HG03558 (cell line): ENCODE measurements around the gene TCF19.

Source experiments
- ATAC-seq: cut with Tn5 transposase; IDR thresholded peaks from one replicate; pipeline ENCODE4 v1.9.1; 2021; ENCODE audit warnings: moderate number of reproducible peaks; ENCODE audit not compliant: unreplicated experiment; ENCODE audit errors: extremely low read depth

TCF19 gene

GRCh38 chr6:31158140-31158862, at the start of gene TCF19:
TSS of gene TCF19 (plus strand) at chr6:31158589. CDS start at chr6:31159470, 881 bp downstream.
- peak; percentile 45 for ATAC-seq

GRCh38 chr6:31110825-31111582, 47.4 kb upstream of the TCF19 start:
- no peak for ATAC-seq

- ATAC-seq = no peak
Measured at GRCh38 chr6:31111712-31112111, 46.7 kb upstream of the TCF19 start.

- no peak for ATAC-seq
Measured at GRCh38 chr6:31112478-31112877, 45.9 kb upstream of the TCF19 start, which contains the start of gene C6orf15. TSS of gene C6orf15 (minus strand) at chr6:31112575. CDS start at chr6:31112555, 20 bp downstream.

DNA sequence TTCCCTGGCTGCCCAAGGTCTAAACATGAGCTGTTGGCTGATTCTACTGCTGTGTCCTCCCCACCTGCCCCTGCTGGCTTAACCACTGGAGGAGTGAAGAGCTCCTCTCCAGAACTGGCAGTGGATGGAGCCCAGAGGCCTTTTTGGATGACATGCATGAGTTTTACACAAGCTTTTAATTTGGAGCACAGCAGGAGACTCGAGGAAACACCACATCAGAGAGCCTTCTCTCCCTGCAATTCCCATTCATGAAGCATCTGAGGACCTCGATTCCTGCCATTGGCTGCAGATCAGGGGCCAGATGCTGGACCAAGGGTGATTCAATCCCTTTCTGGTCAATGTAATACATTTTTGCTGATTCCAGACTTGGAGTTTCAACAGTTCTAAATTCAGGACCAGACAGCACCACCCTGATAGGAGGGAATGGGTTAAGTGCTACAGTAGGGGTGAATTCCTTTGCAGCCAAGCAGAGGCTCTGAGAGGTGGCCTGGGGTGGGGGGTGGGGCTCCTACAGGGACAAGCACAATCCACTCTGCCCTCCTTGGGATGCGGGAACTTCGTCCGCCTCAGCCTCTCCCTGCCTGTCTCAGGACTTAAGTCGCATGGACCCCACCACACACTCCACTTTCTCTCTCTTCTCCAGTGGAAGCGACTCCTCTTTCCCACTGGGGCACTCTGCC, 44.4 kb upstream of the TCF19 start:
- ATAC-seq = no peak

GRCh38 chr6:31114541-31114878, 43.9 kb upstream of the TCF19 start, which contains the start of gene PSORS1C1:
TSS of gene PSORS1C1 (plus strand) at chr6:31114800. CDS start at chr6:31129633, 14,833 bp downstream.
- no peak for ATAC-seq

- ATAC-seq = no peak
Measured at GRCh38 chr6:31114970-31115849, 43.2 kb upstream of the TCF19 start.

DNA sequence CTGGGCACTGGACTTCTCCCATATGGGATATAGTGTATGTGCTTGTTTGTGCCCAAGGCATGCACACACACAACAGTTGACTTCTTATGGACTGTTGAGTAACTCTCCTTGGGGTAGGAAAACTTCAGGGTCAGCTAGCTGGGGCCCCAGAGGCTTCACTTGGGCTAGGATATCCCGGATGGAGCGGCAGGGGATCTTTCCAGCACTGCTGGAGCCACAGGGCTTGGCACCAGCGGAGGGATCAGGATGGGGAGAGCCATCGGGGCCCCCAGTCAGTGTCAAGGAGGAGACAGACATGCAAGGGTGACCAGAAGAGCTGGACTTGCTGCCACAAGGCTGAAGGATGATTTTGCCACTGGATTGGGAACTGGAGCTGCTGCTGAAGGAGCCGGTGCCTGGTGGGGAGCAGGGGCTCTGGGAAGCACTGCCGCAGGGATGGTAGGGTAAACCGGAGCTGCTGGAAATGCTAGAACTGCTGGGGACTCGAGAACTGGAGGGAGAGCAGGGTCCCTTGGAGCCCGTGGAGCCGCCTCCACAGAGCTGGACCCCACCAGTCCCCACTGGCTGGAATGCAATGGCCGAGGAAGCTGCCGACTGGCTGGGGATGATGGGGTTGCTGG, 42.3 kb upstream of the TCF19 start:
- no peak for ATAC-seq

- ATAC-seq = no peak
Measured at GRCh38 chr6:31116661-31117385, 41.6 kb upstream of the TCF19 start.

DNA sequence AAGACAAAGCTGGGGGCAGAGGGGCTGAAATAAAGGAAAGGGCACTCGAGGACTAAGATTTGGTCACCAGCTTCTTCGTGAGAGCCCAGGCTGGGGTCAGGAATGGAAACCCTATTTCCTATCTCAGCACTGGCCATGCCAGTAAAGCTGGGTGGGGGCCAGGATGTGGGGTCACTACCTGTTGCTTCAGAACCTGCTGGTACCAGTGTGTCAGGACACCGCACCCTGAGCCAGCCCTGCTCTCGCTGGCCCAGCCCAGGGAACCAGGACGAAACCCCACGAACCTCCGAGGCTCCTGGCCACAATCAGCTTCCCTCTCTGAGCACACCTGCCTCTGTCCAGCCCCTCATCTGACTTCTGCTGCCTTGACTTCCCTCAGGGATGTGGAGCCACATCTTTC, 40.2 kb upstream of the TCF19 start:
- ATAC-seq = no peak

GRCh38 chr6:31120151-31120915, 38.1 kb upstream of the TCF19 start, which contains the start of gene CDSN:
TSS of gene CDSN (minus strand) at chr6:31120446. CDS start at chr6:31120419, 27 bp downstream.
- no peak for ATAC-seq

DNA sequence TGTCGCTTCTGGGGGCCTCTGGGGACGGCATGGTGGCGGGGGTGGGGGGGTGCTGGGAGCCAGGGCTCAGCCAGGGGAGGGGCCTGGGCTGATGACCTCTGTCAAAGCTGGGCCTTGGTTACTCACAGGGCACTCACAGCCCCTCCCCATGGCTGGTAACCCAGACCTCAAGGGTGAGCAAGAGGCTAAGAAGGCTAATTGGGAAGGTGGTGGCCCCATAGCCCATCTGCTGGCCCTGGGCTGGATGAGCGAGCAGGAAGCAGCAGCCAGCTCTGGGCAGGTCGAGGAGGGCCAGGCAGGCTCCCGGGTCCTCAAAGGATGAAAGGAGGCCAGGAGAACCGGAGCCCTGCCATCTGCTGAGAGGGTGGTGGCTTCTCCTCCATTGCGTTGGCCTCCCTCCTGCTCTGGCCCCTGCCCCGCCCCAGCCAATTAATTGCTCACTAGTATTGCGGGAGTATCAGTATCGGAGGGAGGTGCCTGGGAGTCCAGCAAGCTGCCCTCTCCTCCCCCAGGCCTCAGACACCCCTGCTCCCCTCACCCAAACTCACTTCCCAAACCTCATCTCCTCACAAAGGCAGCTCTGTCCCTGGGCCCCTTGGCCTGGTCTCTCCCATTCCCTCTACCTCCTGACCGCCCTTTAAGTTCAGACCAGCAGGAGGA, 37.1 kb upstream of the TCF19 start:
- ATAC-seq = no peak

GRCh38 chr6:31122791-31123706, 35.3 kb upstream of the TCF19 start:
- ATAC-seq = no peak

GRCh38 chr6:31125162-31125561, 33.2 kb upstream of the TCF19 start:
- ATAC-seq = no peak

GRCh38 chr6:31125586-31126363, 32.6 kb upstream of the TCF19 start:
- no peak for ATAC-seq
